NCI-H1417 (cell line): ENCODE data around the gene AGBL3.

ENCODE experiments used
- DNase-seq, 3 experiments: peaks; one replicate each; lab custom pipeline; 2025; lab: John Stamatoyannopoulos, UW

The AGBL3 gene

GRCh38 chr7:135147899-135148721 is 161.8 kb downstream of the AGBL3 start, which contains the start of gene TMEM140:
Gene TMEM140, plus strand, starts transcription at chr7:135148072. Its CDS starts 16,370 bp downstream, at chr7:135164442.
- no peak for DNase-seq

- DNase-seq, result no peak
Observed at GRCh38 chr7:135150072-135150782, 163.9 kb downstream of the AGBL3 start.

DNA sequence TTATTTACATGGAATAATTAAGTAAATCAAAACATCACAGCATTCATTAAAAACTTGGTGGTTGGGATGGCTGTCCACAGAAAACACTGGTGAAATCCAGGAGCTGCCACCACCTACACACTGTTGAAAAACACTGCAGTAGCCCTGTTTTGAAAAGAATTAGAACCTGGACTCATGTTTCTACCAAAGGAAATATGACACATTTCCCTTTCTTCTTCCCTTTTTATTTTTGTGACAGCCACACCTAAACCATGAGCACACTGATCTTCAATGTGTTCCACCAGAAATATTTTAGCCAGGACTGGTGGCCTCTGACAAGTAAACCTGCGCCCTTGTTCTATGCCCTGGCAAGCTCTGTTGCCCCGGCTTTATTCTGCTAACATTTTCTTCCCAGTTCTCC is 164.8 kb downstream of the AGBL3 start:
- DNase-seq, result no peak

DNA sequence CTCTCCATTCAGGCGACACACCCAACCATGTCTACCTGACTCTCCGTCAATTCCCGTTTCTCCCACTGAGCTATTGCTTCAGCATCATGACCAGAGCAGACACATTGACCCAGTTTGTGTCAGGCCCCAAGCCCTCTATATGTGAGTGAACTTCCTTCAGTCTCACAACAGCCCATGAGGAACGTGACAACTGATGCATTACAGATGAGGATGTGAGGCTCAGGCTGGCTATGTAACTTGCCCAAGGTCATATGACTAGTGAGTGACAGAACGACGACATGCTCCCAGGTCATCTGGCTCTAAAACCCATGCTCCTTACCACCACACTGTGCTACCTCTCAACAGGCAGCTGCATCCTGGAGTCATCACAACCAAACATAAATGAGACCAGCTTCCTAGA is 165.2 kb downstream of the AGBL3 start:
- no peak for DNase-seq

- no peak for DNase-seq
Observed at GRCh38 chr7:135152442-135152841, 166.1 kb downstream of the AGBL3 start.

DNA sequence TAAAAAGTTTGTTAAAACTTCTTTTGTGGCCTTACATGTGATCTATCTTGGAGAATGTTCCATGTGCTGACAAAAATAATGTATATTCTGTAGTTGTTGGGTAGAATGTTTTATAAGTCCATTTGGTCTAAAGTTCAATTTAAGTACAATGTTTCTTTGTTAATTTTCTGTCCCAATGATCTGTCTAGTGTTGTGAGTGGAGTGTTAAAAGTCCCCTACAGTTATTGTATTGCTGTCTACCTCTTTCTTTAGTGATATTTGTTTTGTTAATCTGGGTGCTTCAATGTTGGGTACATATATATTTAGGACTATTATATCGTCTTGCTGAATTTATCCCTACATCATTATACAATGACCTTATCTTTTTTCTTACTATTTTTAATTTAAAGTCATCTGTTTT is 168.4 kb downstream of the AGBL3 start:
- DNase-seq, result no peak

- no peak for DNase-seq
Observed at GRCh38 chr7:135156290-135156689, 170.0 kb downstream of the AGBL3 start.

DNA sequence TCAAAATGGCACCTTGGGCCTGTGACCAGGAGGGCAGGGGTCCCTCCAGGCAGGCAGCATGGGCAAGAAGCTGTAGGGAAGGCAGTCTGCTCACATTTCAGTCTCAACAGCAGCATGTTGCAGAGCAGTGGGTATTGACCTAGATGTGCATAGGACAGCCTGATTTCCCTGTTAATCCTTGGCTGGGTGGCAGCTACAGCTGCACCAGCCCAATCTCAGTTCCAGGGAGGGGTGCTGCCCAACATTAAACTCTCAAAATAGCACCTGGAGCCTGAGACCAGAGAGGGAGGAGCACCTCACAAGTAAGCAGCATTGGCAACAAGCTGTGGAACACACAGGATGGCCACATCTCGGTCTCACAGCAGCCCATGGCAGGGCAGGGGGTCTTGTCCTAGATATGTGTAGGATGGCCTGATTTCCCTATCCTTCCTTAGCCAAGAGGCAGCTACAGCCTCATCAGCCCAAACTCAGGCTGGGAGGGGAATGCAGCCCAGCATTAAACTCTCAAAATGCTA is 171.9 kb downstream of the AGBL3 start:
- no peak for DNase-seq

- DNase-seq, result no peak
Observed at GRCh38 chr7:135158874-135159273, 172.6 kb downstream of the AGBL3 start.

DNA sequence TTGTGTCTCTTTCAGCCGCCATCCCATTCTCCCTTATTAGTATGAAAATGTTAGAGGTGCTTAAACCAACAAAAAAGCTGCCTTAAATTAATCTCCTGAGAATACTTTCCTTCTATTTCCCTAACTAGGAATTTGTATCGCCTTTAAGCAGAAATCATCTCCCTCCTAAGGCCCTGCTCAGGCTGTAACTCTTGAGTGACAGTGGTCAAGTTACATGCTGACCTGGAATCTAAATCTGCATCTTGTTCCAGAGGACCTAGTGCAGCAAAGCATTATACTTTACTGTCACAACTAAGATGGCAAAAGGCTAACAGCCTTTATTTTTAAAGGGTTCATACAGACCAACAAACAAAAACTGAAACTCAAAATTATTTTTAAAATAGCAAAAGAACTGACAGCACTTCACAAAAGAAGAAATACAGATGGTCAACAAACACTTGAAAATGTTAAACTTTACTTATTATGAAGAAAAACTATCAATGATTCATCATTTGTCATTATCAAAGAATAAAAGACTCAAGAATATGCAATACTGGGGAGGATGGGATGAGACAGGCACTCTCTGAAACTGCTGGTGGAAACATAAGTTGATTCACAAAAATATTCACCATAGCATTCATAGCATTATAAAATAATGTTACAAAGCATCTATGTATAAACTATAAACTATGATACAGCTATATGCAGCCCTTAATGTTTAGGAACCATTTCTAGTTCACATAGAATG is 173.2 kb downstream of the AGBL3 start:
- DNase-seq, result no peak

DNA sequence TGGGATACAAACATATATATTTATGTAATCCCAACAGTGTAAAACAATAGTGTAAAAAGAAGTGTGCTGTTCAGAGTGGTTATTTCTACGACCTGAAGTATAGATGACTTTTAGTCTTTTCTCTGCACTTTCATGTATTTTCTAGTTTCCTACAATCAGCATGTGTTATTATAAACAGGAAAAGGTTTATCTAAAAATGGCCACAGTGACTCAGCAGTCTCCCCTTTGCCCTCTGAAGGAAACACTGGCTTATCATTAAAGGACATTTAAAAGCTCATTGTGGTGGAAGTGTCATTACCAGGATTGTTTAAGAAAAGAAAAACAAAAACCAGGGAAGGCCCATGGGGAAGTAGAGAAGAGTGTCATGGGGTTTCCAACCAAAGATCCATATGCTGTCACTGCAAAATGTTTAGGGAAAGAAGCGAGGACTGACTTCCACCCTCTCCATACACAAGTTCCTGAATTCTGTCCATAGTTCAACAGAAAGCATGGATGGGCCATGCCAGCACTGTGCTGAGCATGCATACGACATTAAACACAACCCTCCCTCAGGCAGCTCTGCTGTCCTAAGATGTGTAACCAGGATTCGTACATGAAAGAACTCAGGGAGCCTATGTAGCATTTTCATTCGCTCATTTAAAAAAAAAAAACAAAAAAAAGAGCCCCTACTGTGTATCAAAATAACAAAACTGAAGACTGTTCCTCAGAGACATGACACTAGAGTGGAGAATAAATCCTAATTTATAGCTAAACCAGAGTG is 174.0 kb downstream of the AGBL3 start:
- no peak for DNase-seq

- no peak for DNase-seq
Observed at GRCh38 chr7:135160858-135161653, 174.7 kb downstream of the AGBL3 start.

- DNase-seq, result no peak
Observed at GRCh38 chr7:135161669-135162068, 175.4 kb downstream of the AGBL3 start.

DNA sequence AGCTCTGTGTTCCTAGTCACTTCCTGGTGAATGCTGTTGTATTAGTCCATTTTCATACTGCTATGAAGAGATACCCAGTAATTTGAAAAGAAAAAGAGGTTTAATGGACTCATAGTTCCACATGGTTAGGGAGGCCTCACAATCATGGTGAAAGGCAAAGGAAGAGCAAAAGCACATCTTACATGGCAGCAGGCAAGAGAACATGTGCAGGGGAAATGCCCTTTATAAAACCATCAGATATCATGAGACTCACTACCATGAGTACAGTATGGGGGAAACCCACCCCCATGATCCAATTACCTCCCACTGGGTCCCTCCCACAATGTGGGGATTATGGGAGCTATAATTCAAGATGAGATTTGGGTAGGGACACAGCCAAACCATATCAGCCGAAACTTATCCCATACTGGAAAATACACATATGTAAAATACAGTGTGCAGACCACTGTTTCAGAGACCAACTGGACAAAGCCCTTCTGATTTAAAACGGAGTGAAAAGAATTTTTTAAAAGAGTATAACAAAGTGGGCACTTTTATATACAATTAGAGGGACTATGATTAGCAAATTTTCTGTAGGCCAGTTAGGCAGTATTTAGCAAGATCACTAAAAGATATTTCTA is 176.2 kb downstream of the AGBL3 start:
- DNase-seq, result no peak

GRCh38 chr7:135164357-135165061 is 178.2 kb downstream of the AGBL3 start:
- no peak for DNase-seq

DNA sequence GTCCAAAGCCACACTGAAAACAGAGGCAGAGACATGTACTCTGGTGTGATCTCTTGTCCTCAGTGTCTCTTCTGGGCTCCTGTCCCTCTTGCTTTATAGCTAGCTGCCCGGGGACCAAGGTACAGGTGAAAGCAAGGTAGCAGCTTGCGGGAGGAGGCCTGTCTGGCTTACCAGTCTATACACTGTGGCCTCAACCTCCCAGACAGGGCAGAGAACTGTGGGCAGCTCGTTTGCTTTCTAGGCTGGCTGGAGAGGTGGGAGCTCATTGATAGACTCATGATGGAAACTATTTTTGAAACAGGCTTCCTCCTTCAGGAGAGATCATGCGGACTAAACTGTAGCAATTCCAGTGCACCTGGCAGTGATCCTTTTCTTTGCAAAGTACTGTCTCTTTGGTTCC is 179.6 kb downstream of the AGBL3 start:
- no peak for DNase-seq

DNA sequence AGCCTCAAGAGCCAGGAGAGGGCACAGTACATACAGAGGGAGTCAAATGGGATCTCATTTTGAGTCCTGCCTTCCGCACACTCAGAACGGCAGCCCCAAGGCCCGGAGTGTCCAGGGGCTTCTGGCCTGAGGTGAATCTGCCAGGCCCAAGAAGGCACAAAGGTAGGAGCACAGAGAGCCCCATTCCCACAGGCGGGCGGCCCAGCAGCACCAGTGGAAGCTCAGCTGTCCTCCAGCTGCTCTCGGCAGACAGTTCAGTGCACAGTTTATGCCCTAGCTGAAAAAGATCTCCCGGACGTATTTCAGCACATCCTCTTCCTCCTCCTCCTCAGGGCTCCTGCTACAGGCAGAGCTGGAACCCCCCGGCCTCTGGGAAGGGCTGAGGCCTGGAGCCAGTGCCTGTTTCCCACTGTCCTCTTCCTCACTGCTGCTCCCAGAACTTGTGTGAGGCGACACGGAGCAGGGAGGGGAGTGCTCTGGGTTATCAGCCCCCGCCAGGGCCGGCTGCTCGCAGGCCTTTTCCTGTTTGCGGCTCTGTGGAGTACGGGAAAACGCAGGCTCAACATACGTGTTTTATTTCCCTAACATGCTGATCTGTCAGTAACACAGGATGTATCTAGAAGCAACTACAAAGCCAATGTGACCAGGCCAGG is 180.2 kb downstream of the AGBL3 start:
- no peak for DNase-seq

DNA sequence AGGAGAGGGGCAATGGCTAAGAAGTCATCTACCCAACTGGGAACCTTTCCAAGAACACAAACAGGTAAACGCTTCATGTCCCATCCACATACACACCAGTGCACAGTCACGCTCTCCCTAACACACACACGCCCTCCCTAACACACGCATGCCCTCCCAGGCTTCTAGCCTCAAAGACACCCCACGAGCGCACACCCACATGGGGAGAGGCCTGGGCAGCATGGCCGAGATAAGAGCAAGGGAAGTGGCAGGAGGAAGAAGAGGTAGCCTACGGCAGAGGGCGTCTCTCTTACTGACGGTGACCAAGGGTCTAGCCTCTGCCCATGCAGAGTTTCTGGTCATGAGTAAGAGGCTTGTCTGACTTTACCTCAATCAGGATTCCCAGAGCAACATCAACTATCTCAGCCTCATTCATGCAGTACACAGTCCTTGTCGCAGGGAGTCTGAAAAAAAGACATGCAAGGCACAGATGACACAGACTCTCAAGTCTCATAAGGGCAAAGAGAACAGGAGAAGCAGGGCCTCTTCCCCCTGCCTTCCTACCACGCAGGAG is 181.1 kb downstream of the AGBL3 start:
- DNase-seq, result no peak

DNA sequence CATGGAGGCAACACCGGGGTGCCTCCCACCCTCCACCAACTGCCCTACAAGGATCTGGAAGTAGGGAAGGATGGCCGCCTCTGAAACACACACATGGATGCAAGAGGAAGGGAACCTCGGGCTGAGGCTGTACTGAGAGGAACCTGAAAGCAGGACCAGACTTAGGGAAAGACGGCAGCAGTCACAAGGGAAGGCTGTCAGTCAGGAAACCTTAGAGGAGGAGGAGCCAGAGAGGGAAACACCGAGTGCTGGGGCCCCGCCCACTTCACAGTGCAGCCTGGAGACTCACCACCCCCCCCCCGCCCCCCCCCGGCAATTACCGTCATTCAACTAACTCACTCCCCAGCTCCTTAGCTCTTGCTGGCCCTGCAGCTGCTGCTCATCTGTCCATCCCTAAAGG is 181.7 kb downstream of the AGBL3 start:
- DNase-seq, result no peak
